BE2C (cell line): ENCODE measurements around the gene POU6F2.

Experiments used
- DNase-seq: peaks from one replicate; pipeline ENCODE4 v3.0.0-alpha.2; 2020
- H3K27me3 ChIP-seq: fragments of 250-450 bp; sonication (Bioruptor Pico); 2 replicates; pipeline ENCODE4 v1.5.1; 2020; ENCODE audit warnings: mild to moderate bottlenecking
- H3K36me3 ChIP-seq: fragments of 250-450 bp; sonication (Bioruptor Pico); 2 replicates; pipeline ENCODE4 v1.5.1; 2020; ENCODE audit warnings: mild to moderate bottlenecking
- H3K4me1 ChIP-seq: fragments of 250-450 bp; sonication (Bioruptor Pico); 2 replicates; pipeline ENCODE4 v1.5.1; 2020
- H3K4me3 ChIP-seq: 2 replicates; pipeline ENCODE4 v1.5.1; 2011; ENCODE audit warnings: low read depth, low read length
- H3K9me3 ChIP-seq: fragments of 250-450 bp; sonication (Bioruptor Pico); 2 replicates; pipeline ENCODE4 v1.5.1; 2020
- TF ChIP-seq, protein P1 (sequence below): IDR thresholded peaks from 2 replicates; pipeline ENCODE4 v1.5.1; 2012; ENCODE audit warnings: mild to moderate bottlenecking, low read depth, low read length

Gene POU6F2

GRCh38 chr7:39285256-39285655, 307.5 kb downstream of the POU6F2 start:
- no peaks in the 10 kb centered on the region for H3K4me1 ChIP-seq
- TF ChIP-seq, protein P1, sequence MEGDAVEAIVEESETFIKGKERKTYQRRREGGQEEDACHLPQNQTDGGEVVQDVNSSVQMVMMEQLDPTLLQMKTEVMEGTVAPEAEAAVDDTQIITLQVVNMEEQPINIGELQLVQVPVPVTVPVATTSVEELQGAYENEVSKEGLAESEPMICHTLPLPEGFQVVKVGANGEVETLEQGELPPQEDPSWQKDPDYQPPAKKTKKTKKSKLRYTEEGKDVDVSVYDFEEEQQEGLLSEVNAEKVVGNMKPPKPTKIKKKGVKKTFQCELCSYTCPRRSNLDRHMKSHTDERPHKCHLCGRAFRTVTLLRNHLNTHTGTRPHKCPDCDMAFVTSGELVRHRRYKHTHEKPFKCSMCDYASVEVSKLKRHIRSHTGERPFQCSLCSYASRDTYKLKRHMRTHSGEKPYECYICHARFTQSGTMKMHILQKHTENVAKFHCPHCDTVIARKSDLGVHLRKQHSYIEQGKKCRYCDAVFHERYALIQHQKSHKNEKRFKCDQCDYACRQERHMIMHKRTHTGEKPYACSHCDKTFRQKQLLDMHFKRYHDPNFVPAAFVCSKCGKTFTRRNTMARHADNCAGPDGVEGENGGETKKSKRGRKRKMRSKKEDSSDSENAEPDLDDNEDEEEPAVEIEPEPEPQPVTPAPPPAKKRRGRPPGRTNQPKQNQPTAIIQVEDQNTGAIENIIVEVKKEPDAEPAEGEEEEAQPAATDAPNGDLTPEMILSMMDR = no peak
- no peaks in the 10 kb centered on the region for H3K36me3 ChIP-seq
- no peak overlapping the region for H3K4me3 ChIP-seq
- H3K9me3 ChIP-seq = no peaks in the 10 kb centered on the region
- no peak for DNase-seq
- peaks cover 3% of the 10 kb centered on the region; the same call in 1 of the 2 replicates for H3K27me3 ChIP-seq

GRCh38 chr7:39288303-39288702, 310.6 kb downstream of the POU6F2 start:
- DNase-seq = no peak
- Histone ChIP-seq H3K4me1 (no peaks in the 10 kb centered on the region), H3K27me3 (peaks cover 3% of the 10 kb centered on the region; the same call in 1 of the 2 replicates), H3K9me3 (no peaks in the 10 kb centered on the region), H3K4me3 (no peak overlapping the region), H3K36me3 (no peaks in the 10 kb centered on the region)
- TF ChIP-seq, protein P1 = no peak

GRCh38 chr7:39291628-39292410, 314.1 kb downstream of the POU6F2 start:
- H3K9me3 ChIP-seq = no peaks in the 10 kb centered on the region
- TF ChIP-seq, protein P1 = no peak
- no peaks in the 10 kb centered on the region for H3K4me1 ChIP-seq
- H3K4me3 ChIP-seq = no peak overlapping the region
- DNase-seq = no peak
- no peaks in the 10 kb centered on the region; the same call in 1 of the 2 replicates for H3K27me3 ChIP-seq
- no peaks in the 10 kb centered on the region for H3K36me3 ChIP-seq

GRCh38 chr7:39293056-39293823, 315.5 kb downstream of the POU6F2 start:
- TF ChIP-seq, protein P1 = no peak
- no peak for DNase-seq
- Histone ChIP-seq H3K27me3 (no peaks in the 10 kb centered on the region; the same call in 1 of the 2 replicates), H3K9me3 (no peaks in the 10 kb centered on the region), H3K36me3 (no peaks in the 10 kb centered on the region), H3K4me3 (no peak overlapping the region), H3K4me1 (no peaks in the 10 kb centered on the region)

DNA sequence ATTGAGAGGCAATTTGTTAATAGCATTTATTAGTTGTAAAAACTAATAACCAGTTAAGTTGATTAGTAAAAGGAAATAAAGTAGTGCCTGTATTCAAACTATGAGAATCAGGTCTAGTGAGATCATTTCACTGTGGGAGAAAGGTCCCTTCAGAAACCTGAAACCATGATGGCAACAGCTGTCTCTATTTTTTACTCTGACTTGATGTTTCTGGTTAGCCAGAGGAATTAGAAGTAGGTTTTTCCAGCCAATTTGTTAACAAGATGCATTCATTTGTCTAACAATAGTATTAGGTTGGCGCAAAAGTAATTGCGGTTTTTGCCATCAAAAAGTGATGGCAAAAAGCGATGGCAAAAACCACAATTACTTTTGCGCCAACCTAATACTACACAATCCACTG, 316.3 kb downstream of the POU6F2 start:
- Histone ChIP-seq H3K9me3 (no peaks in the 10 kb centered on the region), H3K36me3 (no peaks in the 10 kb centered on the region), H3K4me1 (no peaks in the 10 kb centered on the region), H3K4me3 (no peak overlapping the region), H3K27me3 (no peaks in the 10 kb centered on the region; the same call in 1 of the 2 replicates)
- TF ChIP-seq, protein P1 = no peak
- no peak for DNase-seq
